Heart right ventricle (tissue), 16 donors: ENCODE data around the gene LIN7B. TPM values are rescaled to one million over a fixed set of nuclear protein-coding genes. Genes with fewer than 3 reads are reported as not detected.

ENCODE experiments used
- ATAC-seq, 8 donors: fragments of 200-7000 bp; cut with Tn5 transposase; one replicate each; pipeline ENCODE4 v1.9.1; 2020; ENCODE audit warnings: mild to moderate bottlenecking in 8 of 8, moderate library complexity in 8 of 8, moderate number of reproducible peaks in 1 of 8
- DNase-seq, 2 donors: peaks; one replicate each; pipeline ENCODE4 v3.0.0-alpha.2; 2020
- H3K27ac ChIP-seq, 10 donors: fragments of 200-600 bp; sonication (generic) in 2 of 10; one replicate each; pipeline versions ENCODE4 v1.5.0 to v1.8.0; 2020 to 2022; ENCODE audit warnings: mild to moderate bottlenecking in 3 of 10
- H3K27me3 ChIP-seq, 7 donors: fragments of 200-600 bp; one replicate each; pipeline ENCODE4 v1.8.0; 2021 to 2022; ENCODE audit warnings: mild to moderate bottlenecking in 2 of 7
- H3K36me3 ChIP-seq, 9 donors: fragments of 200-600 bp; sonication (generic) in 1 of 9; one replicate each; pipeline versions ENCODE4 v1.5.0 to v1.8.0; 2020 to 2022; ENCODE audit warnings: mild to moderate bottlenecking in 2 of 9
- H3K4me1 ChIP-seq, 9 donors: fragments of 200-600 bp; sonication (generic) in 1 of 9; one replicate each; pipeline versions ENCODE4 v1.5.0 to v1.8.0; 2020 to 2022; ENCODE audit warnings: mild to moderate bottlenecking in 4 of 9
- H3K4me3 ChIP-seq, 10 donors: fragments of 200-600 bp; sonication (generic) in 2 of 10; one replicate each; pipeline versions ENCODE4 v1.5.0 to v1.8.0; 2020 to 2022; ENCODE audit warnings: mild to moderate bottlenecking in 7 of 10, moderate library complexity in 2 of 10
- H3K9me3 ChIP-seq, 11 donors: fragments of 200-600 bp in 10 of 11; sonication (generic) in 2 of 11; one replicate each; pipeline versions ENCODE4 v1.5.0 to v1.8.0; 2013 to 2022; ENCODE audit warnings: mild to moderate bottlenecking in 2 of 11, control low read depth in 1 of 11, moderate library complexity in 1 of 11
- CTCF ChIP-seq, 9 donors: fragments of 200-600 bp; sonication (generic) in 2 of 9; IDR thresholded peaks; one replicate each; pipeline versions ENCODE4 v1.5.0 to v1.8.0; 2021 to 2022; ENCODE audit warnings: antibody characterized with exemption in 9 of 9, mild to moderate bottlenecking in 5 of 9, moderate library complexity in 1 of 9
- WGBS, 2 donors: extraction: QIAGEN DNeasy Blood & Tissue Kit; methylation state at CpG; one replicate each; pipeline ENCODE4 v1.1.7; 2013; ENCODE audit warnings: inconsistent platforms in 1 of 2; 5-methylcytosine and 5-hydroxymethylcytosine counted together
- intact Hi-C, 10 donors: fragments of 100-400 bp; cut with DNase I; formaldehyde crosslinking; loops; one replicate each; pipeline versions ENCODE4 v1.11.1 to v1.14.2; 2022
- polyA plus RNA-seq, 2 donors: library from polyadenylated mRNA; stranded (reverse); fragments of 200-250 nt; gene quantifications; one replicate each; pipeline ENCODE4 v1.2.3, GENCODE V29; 2013
- total RNA-seq, 10 donors: library from RNA; stranded (reverse); fragmentation: NEBNext Ultra II Directional in 3 of 10; extraction: Animal tissue kit (Norgen Biotek cat#: 25700) in 3 of 10; gene quantifications; one replicate each; pipeline versions ENCODE4 v1.2.1 to v1.2.4, GENCODE V29; 2021 to 2023
- donor health status: Arrhythmogenic right ventricular cardiomyopathy.
- donor health status: ischemic (EF 13 %, LVEDD 7.1; RV severe dilation, severe dysfunction).
- donor health status: healthy with polysubstance abuse.
- donor health status: DM: no; HTN: yes; CAD: no.
- donor health status: DM: no; HTN: no; CAD: no.
- donor health status: ischemic (EF 25% LVEDD 6.9; RV normal size, moderate dysfunction).
- donor health status: ischemic (EF 25% LVEDD 5.7; RV mildly dilated, moderate dysfunction).
- donor health status: healthy.
- donor health status: DM: yes; HTN: yes; CAD: no.
- donor health status: Ischemic cardiomyopathy.
- donor health status: ischemic (EF 35%, LVEDD 5.7; RV mildly dilated, moderate dysfunction).
- donor health status: nonischemic (EF 11% LVEDD 7.7; RV severe dilation, severe dysfunction).
- donor health status: DM: yes; HTN: yes; CAD: no.
- donor health status: PGD.
- donor health status: ischemic (EF 29% LVEDD 5.4; RV normal size, mild dysfunction).
- donor health status: nonischemic (EF 23%, LVEDD 6.1; RV moderate dilation, normal function).

LIN7B gene
- total and polyA plus RNA-seq, 12 donors, result 17.6 to 38.5 (median 23.5) TPM

DNA sequence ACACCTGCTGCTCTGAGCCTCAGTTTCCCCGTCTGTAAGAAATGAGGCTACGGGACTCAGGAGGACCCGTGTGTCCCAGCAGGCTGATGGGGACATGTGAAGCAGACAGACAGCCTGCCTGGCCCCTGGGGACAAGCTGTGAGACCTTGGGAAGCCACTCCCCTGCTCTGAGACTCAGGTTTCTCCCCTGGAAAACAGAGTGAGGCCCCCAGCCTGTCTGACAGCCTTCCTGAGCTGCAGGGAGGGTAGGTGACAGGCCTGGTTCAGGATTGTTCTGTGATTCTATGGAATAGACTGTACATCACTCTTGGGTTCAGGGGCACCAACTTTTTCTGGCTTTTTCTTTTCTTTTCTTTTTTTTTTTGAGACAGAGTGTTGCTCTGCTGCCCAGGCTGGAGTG is 46.6 kb upstream of the LIN7B start:
- WGBS, 2 donors, result 55 to 64% methylated on average over 3 of the region's 3 CpGs
- DNase-seq (no peak), ATAC-seq (no peak)
- Histone ChIP-seq H3K36me3 (no peaks in the 10 kb centered on the region), H3K4me3 (no peak overlapping the region), H3K27me3 (peaks cover 0 to 95% (median 72%) of the 10 kb centered on the region in 7 donors), H3K9me3 (no peaks in the 10 kb centered on the region), H3K27ac (no peak overlapping the region), H3K4me1 (peaks cover 0 to 22% (median 9%) of the 10 kb centered on the region in 9 donors)
- no peak for TF ChIP-seq CTCF (IDR thresholded peaks at IDR 0.05)
- intact Hi-C loops, result no loop called here

DNA sequence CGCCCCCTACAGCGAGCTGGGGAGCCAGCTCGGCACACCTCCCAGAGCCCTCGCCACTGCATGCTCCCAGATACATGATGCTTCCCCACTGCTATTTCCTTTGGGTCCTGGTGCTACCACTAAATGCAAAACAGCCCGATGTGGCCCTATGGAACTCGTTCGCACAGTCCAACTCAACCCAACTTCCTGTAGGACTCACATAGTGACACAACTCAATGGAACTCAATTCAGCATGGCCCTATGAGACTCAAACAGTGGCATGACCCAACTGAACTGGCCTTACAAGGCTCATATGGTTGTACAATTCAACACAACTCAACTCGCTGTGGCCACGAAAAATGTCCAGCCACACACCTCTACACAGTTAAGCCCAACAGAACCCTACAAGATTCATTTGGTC is 45.1 kb upstream of the LIN7B start:
- Histone ChIP-seq H3K9me3 (no peaks in the 10 kb centered on the region), H3K27me3 (peaks cover 0 to 95% (median 74%) of the 10 kb centered on the region in 7 donors), H3K4me1 (peaks cover 0 to 21% (median 9%) of the 10 kb centered on the region in 9 donors), H3K4me3 (no peak overlapping the region), H3K36me3 (no peaks in the 10 kb centered on the region), H3K27ac (no peak overlapping the region)
- WGBS, 2 donors, result 93 to 95% methylated on average over 9 of the region's 9 CpGs
- intact Hi-C loops, result no loop called here
- ATAC-seq, result no peak
- DNase-seq, result no peak
- TF ChIP-seq CTCF (IDR thresholded peaks at IDR 0.05), result no peak

DNA sequence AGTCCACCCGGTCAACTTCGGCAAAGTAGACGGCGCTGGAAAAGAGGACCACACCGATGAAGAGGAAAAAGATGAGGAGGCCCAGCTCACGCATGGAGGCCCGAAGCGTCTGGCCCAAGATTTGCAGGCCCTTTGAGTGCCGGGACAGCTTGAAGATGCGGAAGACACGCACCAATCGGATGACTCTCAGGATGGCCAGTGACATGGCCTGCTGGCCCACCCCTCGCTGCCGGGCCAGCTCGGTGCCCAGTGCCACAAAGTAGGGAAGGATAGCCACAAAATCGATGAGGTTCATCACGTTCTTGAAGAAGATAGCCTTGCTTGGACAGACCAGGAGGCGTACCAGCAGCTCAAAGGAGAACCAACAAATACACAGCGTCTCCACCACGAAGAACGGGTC is 43.8 kb upstream of the LIN7B start:
- no peak for TF ChIP-seq CTCF (IDR thresholded peaks at IDR 0.05)
- Histone ChIP-seq H3K4me3 (no peak overlapping the region), H3K27me3 (peaks cover 0 to 90% (median 68%) of the 10 kb centered on the region in 7 donors), H3K27ac (no peak overlapping the region), H3K36me3 (no peaks in the 10 kb centered on the region), H3K4me1 (peaks cover 0 to 10% (median 3%) of the 10 kb centered on the region in 9 donors), H3K9me3 (no peaks in the 10 kb centered on the region)
- ATAC-seq, result no peak
- 96 to 97% methylated on average over 21 of the region's 21 CpGs for WGBS, 2 donors
- intact Hi-C loops, result loop anchor here in 2 of 10 donors (10.0 kb wide), 1 partner anchor 76 kb away; the partner anchor contains the start of genes GYS1 (in 2 of the 2) and RUVBL2 (in 2 of the 2)
- no peak for DNase-seq

DNA sequence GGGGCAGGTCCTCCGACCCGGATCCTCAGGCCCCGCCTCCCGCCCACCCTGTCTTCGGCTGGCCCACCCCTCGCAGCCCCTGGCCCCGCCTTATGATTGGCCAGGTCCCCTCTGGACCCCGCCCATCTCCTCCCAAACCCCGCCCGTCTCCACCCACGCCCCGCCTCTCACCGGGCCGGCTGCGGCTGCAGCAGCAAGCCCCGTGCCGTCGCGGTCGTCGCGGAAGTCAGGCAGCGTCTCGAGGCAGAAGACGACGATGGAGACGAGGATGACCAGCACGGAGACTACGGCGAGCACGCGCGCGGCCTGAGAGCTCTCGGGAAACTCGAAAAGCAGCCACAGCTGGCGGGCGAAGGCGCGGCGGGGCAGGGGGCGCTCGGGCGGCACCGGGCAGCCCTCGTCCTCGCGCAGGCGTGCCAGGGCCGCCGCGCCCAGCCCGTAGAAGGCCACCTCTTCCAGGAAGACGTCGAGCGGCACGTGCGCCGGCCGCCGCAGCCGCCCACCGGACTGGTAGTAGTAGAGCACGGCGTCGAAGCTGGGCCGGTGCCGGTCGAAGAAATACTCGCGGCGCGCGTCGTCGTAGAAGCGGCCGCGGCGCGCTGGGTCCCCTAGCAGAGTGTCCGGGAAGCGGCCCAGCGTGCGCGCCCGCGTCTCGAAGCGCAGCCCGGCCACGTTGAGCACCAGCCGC is 42.2 kb upstream of the LIN7B start:
- H3K27ac ChIP-seq, result no peak overlapping the region
- 3 to 5% methylated on average over 84 to 91 of the region's 93 CpGs for WGBS, 2 donors

More for the DNA sequence above, 42.2 kb upstream of the LIN7B start:
- Histone ChIP-seq H3K4me1 (peaks cover 0 to 8% (median 0%) of the 10 kb centered on the region in 9 donors), H3K36me3 (no peaks in the 10 kb centered on the region), H3K9me3 (no peaks in the 10 kb centered on the region), H3K4me3 (peak overlapping the region in 2 of 10 donors; percentile 7 to 11), H3K27me3 (peaks cover 0 to 76% (median 63%) of the 10 kb centered on the region in 7 donors)
- intact Hi-C loops, result loop anchor here in 2 of 10 donors (10.0 kb wide), 1 partner anchor 77 kb away; the partner anchor contains the start of genes GYS1 (in 2 of the 2) and RUVBL2 (in 2 of the 2)
- no peak for TF ChIP-seq CTCF (IDR thresholded peaks at IDR 0.05)
- ATAC-seq (peak in 1 of 8 donors; percentile 12), DNase-seq (no peak)
